Measurements from ENCODE around the gene RPS3. TPM values are rescaled to one million over a fixed set of nuclear protein-coding genes. Genes with fewer than 3 reads are reported as not detected.

Gene RPS3
- total RNA-seq = 622 TPM

GRCh38 chr11:75399344-75400145 is at the start of gene RPS3:
Gene RPS3 (plus strand): TSS chr11:75399518. CDS start chr11:75399548, 30 bp downstream.

GRCh38 chr11:75351541-75351790 is 47.9 kb upstream of the RPS3 start, which contains the start of gene ARRB1:
Gene ARRB1 (minus strand): TSS chr11:75351661. CDS start chr11:75351607, 54 bp downstream.

GRCh38 chr11:75432911-75433321 is 33.6 kb downstream of the RPS3 start, which contains the start of gene KLHL35:
Gene KLHL35 (minus strand): TSS chr11:75433203. CDS start chr11:75430629, 2,574 bp downstream.

Small RNA genes lying within 50 kb of the gene (small RNA-seq; reads per million reads assigned to genes)
- gene SNORD15A (ENCODE audit: low replicate concordance) = not detected
- gene SNORD15B (ENCODE audit: low replicate concordance) = 126 reads per million, percentile 95 among the genes with 10 or more reads in this experiment

Other genes starting within 250 kb of the RPS3 start
- 16.9 TPM for gene SLCO2B1, start 248.4 kb upstream of the RPS3 start, total RNA-seq
- not detected for gene TPBGL, start 158.7 kb upstream of the RPS3 start, total RNA-seq
- gene ARRB1, start 47.9 kb upstream of the RPS3 start, total RNA-seq = 70.4 TPM
- gene KLHL35, start 33.7 kb downstream of the RPS3 start, total RNA-seq = 36.0 TPM
- 32.9 TPM for gene GDPD5, start 126.4 kb downstream of the RPS3 start, total RNA-seq
- 22.5 TPM for gene SERPINH1, start 162.7 kb downstream of the RPS3 start, total RNA-seq

Measured in parietal lobe (tissue), 2 donors.